ENCODE results near the gene DLX1.

DNA sequence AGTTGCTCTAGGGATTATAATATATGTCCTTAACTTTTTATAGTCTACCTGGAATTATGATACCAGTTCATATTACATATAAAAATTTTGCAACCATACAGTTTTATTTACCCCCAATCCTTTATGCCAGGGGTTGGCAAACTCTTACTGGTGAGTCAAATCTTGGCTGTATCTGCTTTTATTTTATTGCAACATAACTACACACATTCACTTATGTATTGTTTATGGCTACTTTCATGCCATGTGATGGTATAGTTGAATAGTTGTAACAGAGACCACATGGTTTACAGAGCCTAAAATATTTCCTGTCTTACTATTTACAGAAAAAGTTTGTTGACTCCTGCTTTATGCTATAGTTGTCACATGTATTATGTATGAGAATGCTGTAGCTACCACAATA lies 43.2 kb downstream of the DLX1 start:
- no peak for TF ChIP-seq POLR2A (IDR thresholded peaks at IDR 0.05; ENCODE audit: borderline replicate concordance, extremely low read depth, insufficient read depth, insufficient read length)
- TF ChIP-seq, protein P1, sequence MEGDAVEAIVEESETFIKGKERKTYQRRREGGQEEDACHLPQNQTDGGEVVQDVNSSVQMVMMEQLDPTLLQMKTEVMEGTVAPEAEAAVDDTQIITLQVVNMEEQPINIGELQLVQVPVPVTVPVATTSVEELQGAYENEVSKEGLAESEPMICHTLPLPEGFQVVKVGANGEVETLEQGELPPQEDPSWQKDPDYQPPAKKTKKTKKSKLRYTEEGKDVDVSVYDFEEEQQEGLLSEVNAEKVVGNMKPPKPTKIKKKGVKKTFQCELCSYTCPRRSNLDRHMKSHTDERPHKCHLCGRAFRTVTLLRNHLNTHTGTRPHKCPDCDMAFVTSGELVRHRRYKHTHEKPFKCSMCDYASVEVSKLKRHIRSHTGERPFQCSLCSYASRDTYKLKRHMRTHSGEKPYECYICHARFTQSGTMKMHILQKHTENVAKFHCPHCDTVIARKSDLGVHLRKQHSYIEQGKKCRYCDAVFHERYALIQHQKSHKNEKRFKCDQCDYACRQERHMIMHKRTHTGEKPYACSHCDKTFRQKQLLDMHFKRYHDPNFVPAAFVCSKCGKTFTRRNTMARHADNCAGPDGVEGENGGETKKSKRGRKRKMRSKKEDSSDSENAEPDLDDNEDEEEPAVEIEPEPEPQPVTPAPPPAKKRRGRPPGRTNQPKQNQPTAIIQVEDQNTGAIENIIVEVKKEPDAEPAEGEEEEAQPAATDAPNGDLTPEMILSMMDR (IDR thresholded peaks at IDR 0.05 in 2 of 3, conservative IDR thresholded peaks at IDR 0.05 in 1 of 3; ENCODE audit: borderline replicate concordance in 1 of 3, insufficient read depth in 1 of 3, low read depth in 2 of 3, low read length in 2 of 3), result no peak
- TF ChIP-seq POLR2AphosphoS5 (IDR thresholded peaks at IDR 0.05; ENCODE audit: low read depth, low read length), result no peak
- no peak for TF ChIP-seq EZH2phosphoT487 (IDR thresholded peaks at IDR 0.05; ENCODE audit: borderline replicate concordance)
- no peak for TF ChIP-seq EZH2 (IDR thresholded peaks at IDR 0.05)
- no peak for TF ChIP-seq SIN3A (IDR thresholded peaks at IDR 0.05; ENCODE audit: low read depth)
- TF ChIP-seq, protein P2, sequence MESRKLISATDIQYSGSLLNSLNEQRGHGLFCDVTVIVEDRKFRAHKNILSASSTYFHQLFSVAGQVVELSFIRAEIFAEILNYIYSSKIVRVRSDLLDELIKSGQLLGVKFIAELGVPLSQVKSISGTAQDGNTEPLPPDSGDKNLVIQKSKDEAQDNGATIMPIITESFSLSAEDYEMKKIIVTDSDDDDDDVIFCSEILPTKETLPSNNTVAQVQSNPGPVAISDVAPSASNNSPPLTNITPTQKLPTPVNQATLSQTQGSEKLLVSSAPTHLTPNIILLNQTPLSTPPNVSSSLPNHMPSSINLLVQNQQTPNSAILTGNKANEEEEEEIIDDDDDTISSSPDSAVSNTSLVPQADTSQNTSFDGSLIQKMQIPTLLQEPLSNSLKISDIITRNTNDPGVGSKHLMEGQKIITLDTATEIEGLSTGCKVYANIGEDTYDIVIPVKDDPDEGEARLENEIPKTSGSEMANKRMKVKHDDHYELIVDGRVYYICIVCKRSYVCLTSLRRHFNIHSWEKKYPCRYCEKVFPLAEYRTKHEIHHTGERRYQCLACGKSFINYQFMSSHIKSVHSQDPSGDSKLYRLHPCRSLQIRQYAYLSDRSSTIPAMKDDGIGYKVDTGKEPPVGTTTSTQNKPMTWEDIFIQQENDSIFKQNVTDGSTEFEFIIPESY (IDR thresholded peaks at IDR 0.05; ENCODE audit: extremely low read depth, insufficient replicate concordance, low read length), result no peak
- TF ChIP-seq ZNF274 (IDR thresholded peaks at IDR 0.05; ENCODE audit: low read depth, low read length), result no peak
- no peak for TF ChIP-seq RAD21 (IDR thresholded peaks at IDR 0.05; ENCODE audit: low read depth)
